ENCODE data around the gene RIPOR3.

RIPOR3 gene

GRCh38 chr20:50565383-50565782 is 126.0 kb downstream of the RIPOR3 start:
- H3K36me3 ChIP-seq (ENCODE audit: control insufficient read depth in 2 of 2, insufficient read depth in 2 of 2, low read length in 2 of 2), result peaks cover 22 to 37% of the 10 kb centered on the region in 2 donors
- H3K9me3 ChIP-seq (ENCODE audit: control insufficient read depth in 2 of 2, low read length in 2 of 2), result no peaks in the 10 kb centered on the region
- H3K4me3 ChIP-seq (ENCODE audit: low read length in 2 of 2), result no peak overlapping the region
- no peak overlapping the region for H3K9ac ChIP-seq (ENCODE audit: low read length in 2 of 2)
- H3K4me1 ChIP-seq (ENCODE audit: control insufficient read depth, insufficient read depth, low read length), result peaks cover 15% of the 10 kb centered on the region
- H3K27ac ChIP-seq (ENCODE audit: low read length), result no peak overlapping the region
- no peaks in the 10 kb centered on the region for H3K27me3 ChIP-seq (ENCODE audit: control insufficient read depth in 1 of 2, insufficient read depth in 2 of 2, low read length in 2 of 2)

DNA sequence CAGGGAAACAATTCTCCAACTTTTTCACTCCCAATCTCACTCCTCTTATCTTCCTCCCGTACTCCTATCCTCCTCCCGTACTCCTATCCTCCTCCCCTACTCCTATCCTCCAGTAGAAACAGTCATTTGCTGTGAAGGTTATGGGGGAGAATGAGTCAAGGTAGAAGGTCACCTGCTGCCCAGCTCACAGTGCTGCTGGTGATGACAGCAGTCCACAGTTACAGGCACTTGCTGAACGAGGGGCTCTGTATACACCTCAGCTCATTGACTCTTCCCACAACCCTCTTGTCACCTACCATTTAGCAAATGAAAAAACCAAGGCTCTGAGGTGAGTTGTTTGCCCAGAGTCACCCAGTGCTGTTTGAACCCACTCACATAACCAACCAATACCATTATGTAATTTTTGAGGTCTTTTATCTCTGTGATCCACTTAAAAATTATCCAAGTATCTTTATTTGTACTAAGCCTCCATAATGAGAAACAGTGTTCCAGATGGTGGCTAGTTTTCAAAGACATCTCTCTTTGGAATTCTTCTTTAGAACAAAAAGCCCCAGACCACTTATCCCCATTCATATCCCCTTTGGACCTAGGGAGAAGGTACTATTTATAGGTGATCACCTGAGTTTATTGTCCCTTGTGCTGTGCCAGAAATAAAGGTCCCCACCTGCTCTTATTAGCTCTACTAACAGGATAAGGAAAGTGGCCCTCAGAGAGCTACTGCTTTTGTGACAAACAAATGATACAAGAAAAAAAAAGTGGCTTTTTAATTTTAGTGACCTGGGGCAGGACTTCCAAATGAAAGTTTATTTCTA is 128.0 kb downstream of the RIPOR3 start:
- Histone ChIP-seq H3K9me3 (ENCODE audit: control insufficient read depth in 2 of 2, low read length in 2 of 2) (no peaks in the 10 kb centered on the region), H3K4me1 (ENCODE audit: control insufficient read depth, insufficient read depth, low read length) (peaks cover 21% of the 10 kb centered on the region), H3K27me3 (ENCODE audit: control insufficient read depth in 1 of 2, insufficient read depth in 2 of 2, low read length in 2 of 2) (no peaks in the 10 kb centered on the region), H3K27ac (ENCODE audit: low read length) (no peak overlapping the region), H3K9ac (ENCODE audit: low read length in 2 of 2) (no peak overlapping the region), H3K4me3 (ENCODE audit: low read length in 2 of 2) (no peak overlapping the region), H3K36me3 (ENCODE audit: control insufficient read depth in 2 of 2, insufficient read depth in 2 of 2, low read length in 2 of 2) (peaks cover 14 to 26% of the 10 kb centered on the region in 2 donors)

GRCh38 chr20:50562262-50562701 is 129.1 kb downstream of the RIPOR3 start:
- H3K36me3 ChIP-seq (ENCODE audit: control insufficient read depth in 2 of 2, insufficient read depth in 2 of 2, low read length in 2 of 2), result peaks cover 11 to 21% of the 10 kb centered on the region in 2 donors
- H3K27ac ChIP-seq (ENCODE audit: low read length), result peak overlapping the region; percentile 53
- peaks cover 21% of the 10 kb centered on the region for H3K4me1 ChIP-seq (ENCODE audit: control insufficient read depth, insufficient read depth, low read length)

GRCh38 chr20:50561379-50562078 is 129.8 kb downstream of the RIPOR3 start:
- Histone ChIP-seq H3K36me3 (ENCODE audit: control insufficient read depth in 2 of 2, insufficient read depth in 2 of 2, low read length in 2 of 2) (peaks cover 8 to 19% of the 10 kb centered on the region in 2 donors), H3K4me1 (ENCODE audit: control insufficient read depth, insufficient read depth, low read length) (peaks cover 21% of the 10 kb centered on the region), H3K4me3 (ENCODE audit: low read length in 2 of 2) (no peak overlapping the region), H3K9ac (ENCODE audit: low read length in 2 of 2) (no peak overlapping the region), H3K27me3 (ENCODE audit: control insufficient read depth in 1 of 2, insufficient read depth in 2 of 2, low read length in 2 of 2) (no peaks in the 10 kb centered on the region), H3K27ac (ENCODE audit: low read length) (peak overlapping the region; percentile 53), H3K9me3 (ENCODE audit: control insufficient read depth in 2 of 2, low read length in 2 of 2) (no peaks in the 10 kb centered on the region)

More at GRCh38 chr20:50562262-50562701, 129.1 kb downstream of the RIPOR3 start:
- no peaks in the 10 kb centered on the region for H3K27me3 ChIP-seq (ENCODE audit: control insufficient read depth in 1 of 2, insufficient read depth in 2 of 2, low read length in 2 of 2)
- H3K4me3 ChIP-seq (ENCODE audit: low read length in 2 of 2), result no peak overlapping the region
- no peak overlapping the region for H3K9ac ChIP-seq (ENCODE audit: low read length in 2 of 2)
- H3K9me3 ChIP-seq (ENCODE audit: control insufficient read depth in 2 of 2, low read length in 2 of 2), result no peaks in the 10 kb centered on the region

DNA sequence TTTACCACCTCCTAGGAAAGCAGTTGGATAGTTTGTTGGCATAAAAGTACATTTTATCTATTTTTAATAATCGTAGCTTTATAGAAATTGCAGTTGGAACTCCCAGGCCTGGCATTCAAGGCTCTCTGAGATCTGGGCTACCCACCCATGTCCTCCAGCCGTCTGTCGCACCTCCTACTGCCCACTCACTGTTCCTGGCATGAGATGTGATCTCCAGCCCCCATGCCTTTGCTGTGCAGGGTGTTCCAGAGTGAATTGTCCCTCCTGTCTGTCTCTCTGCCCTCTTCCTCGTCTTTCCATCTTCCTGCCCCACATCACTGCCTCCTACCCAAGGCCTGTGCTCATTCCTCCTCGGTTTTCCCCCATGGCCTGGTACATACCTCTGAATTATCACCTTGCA is 130.5 kb downstream of the RIPOR3 start:
- Histone ChIP-seq H3K4me1 (ENCODE audit: control insufficient read depth, insufficient read depth, low read length) (peaks cover 21% of the 10 kb centered on the region), H3K9ac (ENCODE audit: low read length in 2 of 2) (no peak overlapping the region)

GRCh38 chr20:50559856-50560638 is 131.3 kb downstream of the RIPOR3 start:
- peaks cover 8 to 17% of the 10 kb centered on the region in 2 donors for H3K36me3 ChIP-seq (ENCODE audit: control insufficient read depth in 2 of 2, insufficient read depth in 2 of 2, low read length in 2 of 2)
- no peak overlapping the region for H3K27ac ChIP-seq (ENCODE audit: low read length)
- no peak overlapping the region for H3K9ac ChIP-seq (ENCODE audit: low read length in 2 of 2)
- peaks cover 21% of the 10 kb centered on the region for H3K4me1 ChIP-seq (ENCODE audit: control insufficient read depth, insufficient read depth, low read length)
- no peaks in the 10 kb centered on the region for H3K27me3 ChIP-seq (ENCODE audit: control insufficient read depth in 1 of 2, insufficient read depth in 2 of 2, low read length in 2 of 2)
- H3K4me3 ChIP-seq (ENCODE audit: low read length in 2 of 2), result no peak overlapping the region
- no peaks in the 10 kb centered on the region for H3K9me3 ChIP-seq (ENCODE audit: control insufficient read depth in 2 of 2, low read length in 2 of 2)

More for the DNA sequence above, 130.5 kb downstream of the RIPOR3 start:
- Histone ChIP-seq H3K27ac (ENCODE audit: low read length) (peak overlapping the region; percentile 53), H3K9me3 (ENCODE audit: control insufficient read depth in 2 of 2, low read length in 2 of 2) (no peaks in the 10 kb centered on the region), H3K27me3 (ENCODE audit: control insufficient read depth in 1 of 2, insufficient read depth in 2 of 2, low read length in 2 of 2) (no peaks in the 10 kb centered on the region), H3K36me3 (ENCODE audit: control insufficient read depth in 2 of 2, insufficient read depth in 2 of 2, low read length in 2 of 2) (peaks cover 8 to 17% of the 10 kb centered on the region in 2 donors), H3K4me3 (ENCODE audit: low read length in 2 of 2) (no peak overlapping the region)

DNA sequence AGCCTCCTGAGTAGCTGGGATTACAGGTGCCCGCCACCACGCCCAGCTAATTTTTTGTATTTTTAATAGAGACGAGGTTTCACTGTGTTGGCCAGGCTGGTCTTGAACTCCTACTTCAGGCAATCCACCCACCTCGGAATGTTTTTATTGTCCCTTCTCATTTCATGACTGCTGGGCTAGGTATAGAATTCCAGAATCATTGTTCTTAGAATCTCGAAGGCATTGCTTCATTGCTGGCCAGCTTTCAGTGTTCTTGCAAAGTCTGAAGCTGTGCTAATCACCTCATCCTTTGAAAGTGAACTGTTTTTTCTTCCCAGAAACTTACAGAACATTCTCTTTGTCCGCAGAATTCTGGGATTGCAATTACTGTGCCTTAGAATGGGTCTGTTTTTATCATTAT is 132.2 kb downstream of the RIPOR3 start:
- H3K36me3 ChIP-seq (ENCODE audit: control insufficient read depth in 2 of 2, insufficient read depth in 2 of 2, low read length in 2 of 2), result peaks cover 8 to 15% of the 10 kb centered on the region in 2 donors

GRCh38 chr20:50558483-50558925 is 132.8 kb downstream of the RIPOR3 start:
- Histone ChIP-seq H3K27ac (ENCODE audit: low read length) (no peak overlapping the region), H3K27me3 (ENCODE audit: control insufficient read depth in 1 of 2, insufficient read depth in 2 of 2, low read length in 2 of 2) (no peaks in the 10 kb centered on the region), H3K4me3 (ENCODE audit: low read length in 2 of 2) (no peak overlapping the region), H3K9ac (ENCODE audit: low read length in 2 of 2) (no peak overlapping the region), H3K36me3 (ENCODE audit: control insufficient read depth in 2 of 2, insufficient read depth in 2 of 2, low read length in 2 of 2) (peaks cover 8 to 15% of the 10 kb centered on the region in 2 donors), H3K9me3 (ENCODE audit: control insufficient read depth in 2 of 2, low read length in 2 of 2) (no peaks in the 10 kb centered on the region), H3K4me1 (ENCODE audit: control insufficient read depth, insufficient read depth, low read length) (peaks cover 21% of the 10 kb centered on the region)

More for the DNA sequence above, 132.2 kb downstream of the RIPOR3 start:
- Histone ChIP-seq H3K27ac (ENCODE audit: low read length) (no peak overlapping the region), H3K4me3 (ENCODE audit: low read length in 2 of 2) (no peak overlapping the region), H3K9me3 (ENCODE audit: control insufficient read depth in 2 of 2, low read length in 2 of 2) (no peaks in the 10 kb centered on the region), H3K9ac (ENCODE audit: low read length in 2 of 2) (no peak overlapping the region), H3K27me3 (ENCODE audit: control insufficient read depth in 1 of 2, insufficient read depth in 2 of 2, low read length in 2 of 2) (no peaks in the 10 kb centered on the region), H3K4me1 (ENCODE audit: control insufficient read depth, insufficient read depth, low read length) (peaks cover 21% of the 10 kb centered on the region)

- no peak overlapping the region for H3K27ac ChIP-seq (ENCODE audit: low read length)
- no peaks in the 10 kb centered on the region for H3K9me3 ChIP-seq (ENCODE audit: control insufficient read depth in 2 of 2, low read length in 2 of 2)
- H3K9ac ChIP-seq (ENCODE audit: low read length in 2 of 2), result no peak overlapping the region
- H3K27me3 ChIP-seq (ENCODE audit: control insufficient read depth in 1 of 2, insufficient read depth in 2 of 2, low read length in 2 of 2), result no peaks in the 10 kb centered on the region
- H3K4me1 ChIP-seq (ENCODE audit: control insufficient read depth, insufficient read depth, low read length), result peaks cover 21% of the 10 kb centered on the region
- H3K4me3 ChIP-seq (ENCODE audit: low read length in 2 of 2), result no peak overlapping the region
- H3K36me3 ChIP-seq (ENCODE audit: control insufficient read depth in 2 of 2, insufficient read depth in 2 of 2, low read length in 2 of 2), result peaks cover 8 to 14% of the 10 kb centered on the region in 2 donors
Measured at GRCh38 chr20:50557549-50558134, 133.7 kb downstream of the RIPOR3 start.

DNA sequence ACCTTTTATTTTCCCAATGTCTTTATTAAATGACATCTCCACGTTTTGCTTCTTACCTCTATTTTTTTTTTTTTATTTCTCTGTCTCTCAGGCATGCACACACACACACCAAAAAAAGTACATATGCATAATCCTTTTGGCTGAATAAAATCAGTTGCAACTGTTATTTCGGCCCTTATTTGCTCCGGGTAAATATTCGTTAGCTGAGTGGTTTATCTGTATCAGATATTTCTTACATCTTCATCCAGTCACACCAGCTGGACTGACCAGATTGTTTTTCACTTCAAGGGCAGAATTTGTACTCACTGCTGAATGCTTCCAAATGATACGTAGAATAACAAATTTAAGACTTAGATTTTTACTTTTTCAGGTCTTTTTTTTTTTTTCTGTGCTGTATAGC is 135.7 kb downstream of the RIPOR3 start:
- Histone ChIP-seq H3K27ac (ENCODE audit: low read length) (no peak overlapping the region), H3K36me3 (ENCODE audit: control insufficient read depth in 2 of 2, insufficient read depth in 2 of 2, low read length in 2 of 2) (peaks cover 0 to 3% of the 10 kb centered on the region in 2 donors), H3K4me1 (ENCODE audit: control insufficient read depth, insufficient read depth, low read length) (peaks cover 6% of the 10 kb centered on the region), H3K4me3 (ENCODE audit: low read length in 2 of 2) (no peak overlapping the region), H3K27me3 (ENCODE audit: control insufficient read depth in 1 of 2, insufficient read depth in 2 of 2, low read length in 2 of 2) (no peaks in the 10 kb centered on the region), H3K9ac (ENCODE audit: low read length in 2 of 2) (no peak overlapping the region), H3K9me3 (ENCODE audit: control insufficient read depth in 2 of 2, low read length in 2 of 2) (no peaks in the 10 kb centered on the region)

Measured in stomach smooth muscle (tissue), 2 donors.